HG03521 (cell line): ENCODE results near the gene WDR74.
A peak's percentile ranks its signal among the peaks of the same experiment; 100 is the strongest.
"Not testable (repeated sequence)": the region's sequence is repeated elsewhere in the genome, so short reads cannot be mapped to it uniquely, and the experiment has no call there.

ENCODE experiments used
- ATAC-seq: cut with Tn5 transposase; IDR thresholded peaks from one replicate; pipeline ENCODE4 v1.9.1; 2021; ENCODE audit warnings: mild to moderate bottlenecking, moderate library complexity; ENCODE audit not compliant: unreplicated experiment

WDR74 gene

DNA sequence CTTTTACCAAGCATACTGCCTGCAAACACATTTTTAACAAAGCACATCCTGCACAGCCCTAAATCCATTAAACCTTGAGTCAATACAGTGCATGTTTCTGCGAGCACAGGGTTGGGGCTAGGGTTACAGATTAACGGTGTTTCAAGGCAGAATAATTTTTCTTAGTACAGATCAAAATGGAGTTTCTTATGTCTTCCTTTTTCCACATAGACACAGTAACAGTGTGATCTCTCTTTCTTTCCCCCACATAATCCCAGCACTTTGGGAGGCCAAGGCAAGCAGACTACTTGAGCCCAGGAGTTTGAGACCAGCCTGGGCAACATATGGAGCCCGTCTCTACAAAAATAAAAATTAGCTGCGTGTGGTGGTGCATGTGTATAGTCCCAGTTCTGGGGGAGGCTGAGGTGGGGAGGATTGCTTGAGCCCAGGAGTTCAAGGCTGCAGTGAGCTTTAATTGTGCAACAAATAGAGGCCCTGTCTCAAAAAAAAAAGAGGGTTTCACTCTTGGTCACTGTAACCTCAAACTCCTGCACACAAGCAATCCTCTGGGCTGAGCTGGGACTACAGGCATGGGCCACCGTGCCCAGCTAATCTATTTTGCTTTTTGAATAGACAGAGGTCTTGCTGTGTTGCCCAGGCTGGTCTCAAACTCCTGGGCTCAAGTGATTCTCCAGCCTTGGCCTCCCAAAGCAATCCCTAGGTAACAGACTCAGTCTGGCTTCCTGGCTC, 21.6 kb upstream of the WDR74 start:
- ATAC-seq: no peak

- not testable (repeated sequence) for ATAC-seq
These were observed 19.9 kb upstream of the WDR74 start for GRCh38 chr11:62859281-62859703.

- no peak for ATAC-seq
These were observed 18.8 kb upstream of the WDR74 start for GRCh38 chr11:62858201-62858600.

DNA sequence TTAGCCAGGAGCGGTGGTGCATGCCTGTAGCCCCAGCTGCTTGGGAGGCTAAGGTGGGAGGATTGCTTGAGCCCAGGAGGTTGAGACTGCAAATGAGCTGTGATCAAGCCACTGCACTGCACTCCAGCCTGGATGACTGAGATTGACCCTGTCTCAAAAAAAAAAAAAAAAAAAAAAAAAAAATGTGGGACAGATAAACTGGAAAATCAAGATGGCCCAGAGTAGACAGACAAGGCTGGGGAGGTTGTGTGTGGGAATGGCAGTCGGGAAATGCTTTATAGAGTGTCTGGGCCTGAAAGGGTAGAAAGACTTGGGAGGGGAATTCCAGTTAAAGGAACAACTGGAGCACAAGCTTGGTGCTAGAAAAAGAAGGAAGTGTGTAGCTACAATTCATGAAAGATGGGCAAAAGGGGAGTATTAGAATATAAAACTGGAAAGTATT, 18.2 kb upstream of the WDR74 start:
- ATAC-seq: no peak

DNA sequence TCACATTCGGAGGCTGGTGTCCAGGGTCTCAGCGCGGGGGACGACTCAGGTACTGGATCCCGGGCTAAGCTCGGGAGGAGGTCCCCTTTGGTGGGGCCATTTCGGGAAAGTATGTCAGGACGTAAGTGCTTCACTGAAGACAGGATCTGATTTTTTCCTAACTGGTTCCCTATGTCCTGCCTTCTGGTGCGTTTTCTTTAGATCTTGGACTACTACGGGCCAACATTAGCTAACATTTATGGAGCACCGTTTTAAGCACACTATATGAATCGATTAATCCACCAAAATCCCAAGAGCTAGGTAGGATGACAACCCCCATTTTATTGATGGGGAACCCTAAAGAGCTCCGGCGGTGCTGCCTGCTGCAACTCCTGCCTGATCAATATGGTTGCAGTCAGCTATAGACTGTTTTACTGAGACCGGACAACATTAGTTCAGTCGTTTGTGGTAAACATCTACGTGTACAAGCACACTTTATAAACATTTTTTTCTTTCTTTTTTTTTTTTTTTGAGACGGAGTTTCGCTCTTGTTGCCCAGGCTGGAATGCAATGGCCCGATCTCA, 17.0 kb upstream of the WDR74 start:
- no peak for ATAC-seq

DNA sequence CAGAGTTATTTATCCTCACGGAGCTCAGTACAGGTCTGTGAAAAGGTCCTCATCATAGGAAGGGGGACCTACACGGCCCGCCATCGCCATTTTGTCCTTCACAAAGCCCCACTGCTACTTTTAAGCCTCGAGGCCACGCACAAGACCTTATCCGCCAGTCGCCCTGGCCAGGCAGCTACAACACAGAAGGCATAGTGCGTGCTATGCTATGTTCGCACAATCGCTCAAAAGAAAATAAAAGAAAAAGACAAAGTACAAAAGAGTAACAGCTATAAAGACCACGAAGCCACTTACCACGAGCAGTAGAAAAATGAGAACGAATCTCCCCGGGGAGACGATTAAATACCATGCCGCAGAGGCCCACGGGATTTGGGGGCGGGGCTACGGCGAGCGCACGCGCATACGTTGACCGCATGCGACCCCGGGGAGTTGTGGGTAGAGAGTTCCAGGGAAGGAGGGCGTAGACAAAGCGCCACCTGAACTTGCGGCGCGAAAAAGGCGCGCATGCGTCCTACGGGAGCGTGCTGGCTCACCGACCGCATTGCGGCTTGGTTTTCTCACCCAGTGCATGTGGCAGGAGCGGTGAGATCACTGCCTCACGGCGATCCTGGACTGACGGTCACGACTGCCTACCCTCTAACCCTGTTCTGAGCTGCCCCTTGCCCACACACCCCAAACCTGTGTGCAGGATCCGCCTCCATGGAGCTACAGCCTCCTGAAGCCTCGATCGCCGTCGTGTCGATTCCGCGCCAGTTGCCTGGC, 16.4 kb upstream of the WDR74 start:
- peak; percentile 89 for ATAC-seq

DNA sequence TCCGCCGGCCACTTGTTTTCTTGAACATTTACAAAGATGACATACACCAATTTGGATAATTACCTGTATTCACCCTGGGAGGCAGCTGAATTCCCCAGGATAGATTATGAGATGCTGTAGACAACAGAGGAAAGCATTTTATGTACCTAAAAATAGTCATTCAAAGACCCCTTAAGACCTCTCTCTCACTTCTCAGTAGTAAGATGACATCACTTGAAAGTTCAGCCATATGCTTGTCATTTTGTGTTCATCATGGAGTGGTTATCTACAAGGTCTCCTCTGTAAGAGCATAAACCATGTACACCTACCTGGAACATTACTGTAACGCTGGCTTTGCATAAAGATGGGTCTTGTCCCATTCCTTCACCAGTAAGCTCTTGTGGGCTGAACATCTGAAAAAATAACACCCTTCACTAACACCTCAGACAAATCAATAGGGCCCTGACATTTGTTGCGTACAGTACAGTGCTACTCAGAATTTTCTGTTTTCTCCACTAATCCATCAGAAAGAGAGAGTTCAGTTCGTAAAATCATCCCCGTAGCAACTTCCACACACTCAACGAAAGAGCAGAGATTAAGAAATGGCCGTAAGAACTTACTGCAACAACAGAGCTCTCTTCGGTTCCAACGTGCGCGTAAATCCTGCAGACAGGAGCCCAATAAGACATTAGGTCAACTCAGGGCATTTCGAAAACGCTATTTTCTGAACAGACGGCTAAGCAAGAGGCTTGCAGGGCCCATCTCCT, 15.6 kb upstream of the WDR74 start:
- no peak for ATAC-seq

- no peak for ATAC-seq
These were observed 14.8 kb upstream of the WDR74 start for GRCh38 chr11:62854013-62854824.

DNA sequence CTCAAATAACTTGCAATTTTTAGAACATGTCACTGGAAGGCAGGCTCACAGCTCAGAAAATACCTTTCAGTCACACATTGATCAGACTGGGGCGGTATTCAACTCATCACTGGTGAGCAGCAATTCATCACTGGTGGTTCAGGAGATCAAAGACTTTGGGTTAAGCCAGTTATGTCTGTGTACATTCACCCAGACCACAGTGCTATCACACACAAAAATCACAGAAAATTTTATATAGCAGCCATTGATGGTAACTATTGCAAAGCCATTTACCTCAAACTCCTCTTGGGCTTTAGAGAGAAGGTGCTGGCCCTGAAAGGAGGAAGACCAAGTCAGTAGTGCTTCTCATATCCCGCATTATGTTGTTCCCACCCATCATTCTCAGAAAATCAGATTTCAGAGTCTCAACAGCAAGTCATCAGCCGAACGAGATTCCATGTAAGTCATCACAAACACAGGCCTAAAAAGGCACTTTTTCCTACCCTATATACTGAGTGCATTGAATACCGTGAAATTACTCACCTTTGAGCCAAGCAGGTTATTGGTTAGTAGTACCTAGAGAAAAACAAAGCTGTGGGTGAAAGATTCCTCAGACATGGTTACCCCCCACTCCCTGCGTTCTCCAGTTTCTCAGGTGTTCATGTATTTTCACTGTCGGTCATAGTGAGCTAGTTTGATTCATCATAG, 14.0 kb upstream of the WDR74 start:
- ATAC-seq: no peak

DNA sequence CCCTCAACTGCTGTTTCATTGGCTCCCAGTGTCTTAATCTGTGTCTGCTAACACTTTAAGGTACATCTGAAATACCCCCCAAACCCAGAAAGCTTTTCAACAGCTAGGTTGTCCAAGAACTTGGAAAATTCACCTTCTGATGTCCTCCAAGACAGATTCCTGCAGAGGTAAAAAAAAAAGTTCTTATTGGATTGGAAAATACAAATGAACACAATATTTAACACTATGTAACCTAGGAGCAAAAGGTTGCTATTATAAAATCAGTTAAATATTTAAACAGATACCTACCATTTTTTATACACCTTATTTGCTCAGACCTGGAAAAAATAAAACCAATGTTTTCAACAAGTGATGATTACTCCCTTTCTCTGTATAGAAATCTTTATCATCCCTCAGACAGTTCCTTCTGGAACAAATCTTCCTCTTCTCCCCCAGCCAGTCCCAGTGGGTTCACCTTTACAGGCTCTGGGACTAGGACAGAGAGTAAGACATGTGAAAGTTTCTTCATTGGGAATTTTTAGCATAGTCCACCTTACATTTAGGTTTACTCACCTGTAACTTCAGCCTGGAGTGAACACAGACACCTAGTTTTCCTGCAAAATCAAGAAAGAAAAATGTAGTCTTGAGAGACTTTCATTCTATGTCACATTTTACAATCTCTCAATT, 13.3 kb upstream of the WDR74 start:
- ATAC-seq: no peak

DNA sequence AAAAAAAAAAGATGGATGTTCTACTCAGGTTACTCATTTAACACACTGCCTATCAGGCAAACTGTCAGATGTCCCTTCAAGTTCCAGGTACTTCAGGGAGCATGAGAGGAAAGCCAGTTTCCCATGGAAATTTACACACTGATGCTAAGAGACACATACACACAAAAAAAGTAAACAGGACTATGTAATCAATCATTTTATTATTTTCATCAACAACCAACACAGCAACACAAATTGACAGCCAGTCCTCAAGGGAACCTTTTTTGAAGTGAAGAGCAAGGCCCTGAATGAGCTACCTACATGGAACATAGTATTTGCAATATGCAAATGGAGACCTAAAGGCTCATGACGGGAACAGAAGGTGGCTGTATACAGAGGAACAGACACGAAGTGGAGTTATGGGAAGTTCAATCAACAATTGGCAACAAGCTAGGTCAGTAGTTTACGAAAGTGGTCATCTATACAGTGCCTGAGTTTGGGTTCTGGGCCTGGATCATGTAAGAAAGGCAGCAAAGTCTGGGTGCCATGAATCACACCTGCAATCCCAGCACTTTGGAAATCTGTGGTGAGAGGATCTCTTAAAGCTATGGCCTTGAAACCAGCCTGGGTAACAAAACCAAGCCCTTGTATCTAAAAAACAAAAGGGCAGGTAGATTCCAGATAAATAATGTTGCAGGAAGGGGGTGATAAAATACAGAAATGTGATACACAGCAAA, 12.6 kb upstream of the WDR74 start:
- ATAC-seq: no peak

GRCh38 chr11:62850911-62851806, 11.8 kb upstream of the WDR74 start:
- no peak for ATAC-seq

DNA sequence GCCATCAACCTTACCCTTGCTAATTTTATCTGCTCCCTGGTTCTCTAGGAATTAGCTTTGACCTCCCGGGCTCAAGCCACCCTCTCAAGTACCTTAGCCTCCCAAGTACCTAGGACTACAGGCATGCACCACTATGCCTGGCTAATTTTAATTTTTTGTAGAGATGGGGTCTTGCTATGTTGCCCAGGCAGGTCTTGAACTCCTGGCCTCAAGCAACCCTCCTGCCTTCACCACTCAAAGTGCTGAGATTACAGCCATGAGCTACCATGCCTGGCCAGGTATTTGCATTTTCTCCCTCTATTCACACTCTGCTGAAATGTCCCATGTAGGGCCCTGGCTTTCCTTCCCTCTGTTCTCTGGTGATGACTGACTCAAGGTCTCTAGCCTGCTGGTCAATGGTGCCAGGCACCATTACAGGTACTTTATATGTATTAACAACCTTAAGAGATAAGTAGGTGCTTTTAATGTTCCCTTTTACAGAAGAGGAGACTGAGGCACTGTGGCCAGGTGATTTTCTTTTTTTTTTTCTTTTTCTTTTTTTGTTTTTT, 8.5 kb upstream of the WDR74 start:
- ATAC-seq: no peak

- ATAC-seq: no peak
These were observed 6.8 kb upstream of the WDR74 start for GRCh38 chr11:62846177-62846576.

- no peak for ATAC-seq
These were observed 4.8 kb upstream of the WDR74 start for GRCh38 chr11:62844154-62844553.

- no peak for ATAC-seq
These were observed 4.1 kb upstream of the WDR74 start for GRCh38 chr11:62843466-62843865.

DNA sequence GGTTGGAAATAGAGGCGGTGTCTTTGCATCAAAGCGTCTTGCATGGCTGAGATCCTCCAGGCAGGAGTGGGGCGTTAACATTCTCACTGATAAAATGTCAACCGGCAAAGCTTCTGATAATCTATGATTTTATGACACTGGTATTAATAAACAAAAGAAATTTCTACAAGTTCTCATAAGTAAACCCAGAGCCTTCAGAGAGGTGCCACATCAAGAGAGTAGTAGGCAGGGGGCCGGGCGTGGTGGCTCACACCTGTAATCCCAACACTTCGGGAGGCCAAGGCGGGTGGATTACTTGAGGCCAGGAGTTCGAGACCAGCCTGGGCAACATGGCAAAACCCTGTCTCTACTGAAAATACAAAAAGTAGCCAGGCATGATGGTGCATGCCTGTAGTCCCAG, 3.5 kb upstream of the WDR74 start:
- not testable (repeated sequence) for ATAC-seq
